Activated B cell treated with CpG ODN at 0.5 μM for 24 hours (primary cell): ENCODE measurements around the gene POP5. TPM values are rescaled to one million over a fixed set of nuclear protein-coding genes. Genes with fewer than 3 reads are reported as not detected.

Experiments
- ATAC-seq: fragments of 200-7000 bp; cut with Tn5 transposase; one replicate; pipeline ENCODE4 v1.10.0; 2021; ENCODE audit warnings: low read depth, mild to moderate bottlenecking, moderate library complexity
- CTCF ChIA-PET: fragments of 350-600 bp; sonication (Branson Sonifier 250); formaldehyde crosslinking; loops from one replicate; lab custom pipeline; 2021; ENCODE audit warnings: antibody characterized with exemption; lab: Charles Lee
- POLR2A ChIA-PET: fragments of 350-600 bp; sonication (Branson Sonifier 250); formaldehyde crosslinking; loops from one replicate; lab custom pipeline; 2021; ENCODE audit warnings: antibody characterized with exemption; lab: Charles Lee
- DNase-seq: peaks from one replicate; pipeline ENCODE4 v3.0.0; 2022
- H3K27ac Mint-ChIP-seq: one replicate; pipeline ENCODE4 v1.8.0; 2020; ENCODE audit warnings: mixed read lengths
- H3K27me3 Mint-ChIP-seq: one replicate; pipeline ENCODE4 v1.8.0; 2021; ENCODE audit warnings: mixed read lengths
- H3K36me3 Mint-ChIP-seq: one replicate; pipeline ENCODE4 v1.8.0; 2021; ENCODE audit warnings: low read depth, mixed read lengths
- H3K4me1 Mint-ChIP-seq: one replicate; pipeline ENCODE4 v1.8.0; 2021; ENCODE audit warnings: mixed read lengths
- H3K4me3 Mint-ChIP-seq: one replicate; pipeline ENCODE4 v1.8.0; 2020; ENCODE audit warnings: mild to moderate bottlenecking, mixed read lengths
- H3K9me3 Mint-ChIP-seq: one replicate; pipeline ENCODE4 v1.8.0; 2020; ENCODE audit warnings: mixed read lengths
- CTCF ChIP-seq: fragments of 200-600 bp; IDR thresholded peaks from one replicate; pipeline ENCODE4 v1.8.0; 2022; ENCODE audit warnings: antibody characterized with exemption, mild to moderate bottlenecking
- intact Hi-C: fragments of 100-400 bp; cut with micrococcal nuclease; formaldehyde crosslinking; loops from one replicate; pipeline ENCODE4 v1.15.1; 2024
- total RNA-seq: library from RNA; stranded (reverse); gene quantifications from 2 replicates; pipeline ENCODE4 v1.2.3, GENCODE V29; 2022

Gene POP5
- total RNA-seq, 1 donor from 2014 or later = 77.5 TPM

GRCh38 chr12:120592121-120593049 lies 11.2 kb upstream of the POP5 start:
- Mint-ChIP-seq H3K36me3 (no peaks in the 10 kb centered on the region), H3K9me3 (no peaks in the 10 kb centered on the region), H3K27me3 (no peaks in the 10 kb centered on the region), H3K27ac (no peak overlapping the region), H3K4me3 (no peak overlapping the region), H3K4me1 (no peaks in the 10 kb centered on the region)
- no peak for DNase-seq
- ChIA-PET POLR2A (interaction anchor here (0.6 kb wide), 1 partner anchor 214 kb away, joined by 4 read pairs; no protein-coding TSS in a partner anchor), CTCF (no interaction called here)
- intact Hi-C loops = no loop called here
- TF ChIP-seq CTCF = no peak
- no peak for ATAC-seq

GRCh38 chr12:120590741-120591407 lies 9.7 kb upstream of the POP5 start:
- Mint-ChIP-seq H3K36me3 (no peaks in the 10 kb centered on the region), H3K4me1 (no peaks in the 10 kb centered on the region), H3K4me3 (no peak overlapping the region), H3K9me3 (no peaks in the 10 kb centered on the region), H3K27ac (no peak overlapping the region), H3K27me3 (no peaks in the 10 kb centered on the region)
- ATAC-seq = no peak
- DNase-seq = no peak
- intact Hi-C loops = no loop called here
- CTCF ChIA-PET = no interaction called here
- POLR2A ChIA-PET = no interaction called here
- TF ChIP-seq CTCF = no peak

- TF ChIP-seq CTCF = no peak
- DNase-seq (no peak), ATAC-seq (no peak)
- Mint-ChIP-seq H3K27ac (no peak overlapping the region), H3K4me1 (peaks cover 2% of the 10 kb centered on the region), H3K9me3 (no peaks in the 10 kb centered on the region), H3K36me3 (no peaks in the 10 kb centered on the region), H3K27me3 (peaks cover 3% of the 10 kb centered on the region), H3K4me3 (no peak overlapping the region)
- intact Hi-C loops = loop anchor here (10.0 kb wide), 1 partner anchor 626 kb away; the partner anchor contains the start of gene P2RX4
- ChIA-PET CTCF (no interaction called here), POLR2A (interaction anchor here (0.5 to 0.6 kb wide), 2 partner anchors 14 to 476 kb away, joined by 3 to 4 read pairs; no protein-coding TSS in a partner anchor)
Observed at GRCh38 chr12:120588948-120589930, 8.0 kb upstream of the POP5 start.

- no peaks in the 10 kb centered on the region for H3K36me3 Mint-ChIP-seq
- CTCF ChIA-PET = no interaction called here
- H3K27me3 Mint-ChIP-seq = peaks cover 8% of the 10 kb centered on the region
Observed at GRCh38 chr12:120588371-120588770, 7.2 kb upstream of the POP5 start.

More at GRCh38 chr12:120588371-120588770, 7.2 kb upstream of the POP5 start:
- Mint-ChIP-seq H3K9me3 (no peaks in the 10 kb centered on the region), H3K27ac (no peak overlapping the region), H3K4me1 (peaks cover 9% of the 10 kb centered on the region), H3K4me3 (no peak overlapping the region)
- POLR2A ChIA-PET = interaction anchor here (0.5 kb wide), 1 partner anchor 573 kb away, joined by 4 read pairs; no protein-coding TSS in a partner anchor
- ATAC-seq = no peak
- DNase-seq = no peak
- intact Hi-C loops = loop anchor here (10.0 kb wide), 1 partner anchor 626 kb away; the partner anchor contains the start of gene P2RX4
- TF ChIP-seq CTCF = no peak
